Measurements from ENCODE around the gene VPS35L. TPM values are rescaled to one million over a fixed set of nuclear protein-coding genes. Genes with fewer than 3 reads are reported as not detected.

VPS35L gene
- total RNA-seq, 1 experiment from 2014 or later: 5.4 TPM

DNA sequence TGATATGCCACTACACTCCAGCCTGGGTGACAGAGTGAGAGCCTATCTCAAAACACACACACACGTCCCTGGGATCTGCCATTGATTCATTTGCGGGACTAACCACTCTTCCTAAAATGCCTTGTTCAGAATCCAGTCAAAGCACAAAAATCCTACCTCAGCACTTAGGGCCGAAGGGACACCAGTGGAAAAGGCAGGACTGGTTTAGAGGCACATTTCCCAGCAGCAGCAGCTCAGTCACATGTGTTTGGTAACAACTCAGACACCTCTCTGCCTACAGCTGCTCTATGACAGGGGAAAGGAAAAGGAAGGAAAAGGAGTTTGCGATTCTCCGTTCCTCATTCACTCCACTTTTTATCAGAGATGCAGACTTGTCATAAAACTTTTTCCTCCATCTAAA lies 150.3 kb downstream of the VPS35L start:
- Mint-ChIP-seq H3K27ac (ENCODE audit: unreplicated experiment) (no peak overlapping the region), H3K36me3 (ENCODE audit: insufficient read depth, unreplicated experiment) (peaks cover 59% of the 10 kb centered on the region), H3K4me3 (ENCODE audit: unreplicated experiment) (no peak overlapping the region), H3K4me1 (ENCODE audit: low read depth, unreplicated experiment) (peaks cover 7% of the 10 kb centered on the region), H3K27me3 (ENCODE audit: insufficient read depth, unreplicated experiment) (no peaks in the 10 kb centered on the region), H3K9me3 (ENCODE audit: unreplicated experiment) (no peaks in the 10 kb centered on the region)
- DNase-seq: no peak
- peaks cover 6% of the 10 kb centered on the region for H3K4me1 ChIP-seq
- intact Hi-C loops (cut with micrococcal nuclease; ENCODE audit: unreplicated experiment): no loop called here
- TF ChIP-seq CTCF (IDR thresholded peaks at IDR 0.05; ENCODE audit: insufficient read depth in 1 of 2, low read depth in 1 of 2, low read length in 1 of 2, severe bottlenecking in 1 of 2, unreplicated experiment in 1 of 2): no peak
- CTCF ChIA-PET: no interaction called here
- no TSS peak for BruUV-seq (replicated peaks)
- no peaks in the 10 kb centered on the region for H3K27me3 ChIP-seq (replicated peaks; ENCODE audit: control insufficient read depth, insufficient read depth, low read length)
- no peak overlapping the region for H3K4me3 ChIP-seq (ENCODE audit: low read depth, low read length)
- POLR2A ChIA-PET: no interaction called here
- H3K9me3 ChIP-seq: no peaks in the 10 kb centered on the region
- H3K36me3 ChIP-seq (ENCODE audit: control insufficient read depth, insufficient read depth, low read length): peaks cover 4% of the 10 kb centered on the region

- Mint-ChIP-seq H3K27ac (ENCODE audit: unreplicated experiment) (no peak overlapping the region), H3K36me3 (ENCODE audit: insufficient read depth, unreplicated experiment) (peaks cover 67% of the 10 kb centered on the region), H3K27me3 (ENCODE audit: insufficient read depth, unreplicated experiment) (no peaks in the 10 kb centered on the region), H3K4me1 (ENCODE audit: low read depth, unreplicated experiment) (peaks cover 7% of the 10 kb centered on the region), H3K4me3 (ENCODE audit: unreplicated experiment) (no peak overlapping the region), H3K9me3 (ENCODE audit: unreplicated experiment) (no peaks in the 10 kb centered on the region)
- peaks cover 4% of the 10 kb centered on the region for H3K36me3 ChIP-seq (ENCODE audit: control insufficient read depth, insufficient read depth, low read length)
- intact Hi-C loops (cut with micrococcal nuclease; ENCODE audit: unreplicated experiment): no loop called here
- no peak for DNase-seq
- TF ChIP-seq CTCF (IDR thresholded peaks at IDR 0.05; ENCODE audit: insufficient read depth in 1 of 2, low read depth in 1 of 2, low read length in 1 of 2, severe bottlenecking in 1 of 2, unreplicated experiment in 1 of 2): no peak
- H3K27me3 ChIP-seq (replicated peaks; ENCODE audit: control insufficient read depth, insufficient read depth, low read length): no peaks in the 10 kb centered on the region
- CTCF ChIA-PET: no interaction called here
- no peaks in the 10 kb centered on the region for H3K9me3 ChIP-seq
- POLR2A ChIA-PET: no interaction called here
- no peak overlapping the region for H3K4me3 ChIP-seq (ENCODE audit: low read depth, low read length)
- BruUV-seq (replicated peaks): no TSS peak
- H3K4me1 ChIP-seq: no peaks in the 10 kb centered on the region
Measured at GRCh38 chr16:19706846-19707245, 151.3 kb downstream of the VPS35L start.

GRCh38 chr16:19707569-19708295 lies 152.2 kb downstream of the VPS35L start:
- ChIA-PET CTCF (no interaction called here), POLR2A (no interaction called here)
- H3K36me3 ChIP-seq (ENCODE audit: control insufficient read depth, insufficient read depth, low read length): peaks cover 5% of the 10 kb centered on the region
- no peaks in the 10 kb centered on the region for H3K4me1 ChIP-seq
- Mint-ChIP-seq H3K9me3 (ENCODE audit: unreplicated experiment) (no peaks in the 10 kb centered on the region), H3K27ac (ENCODE audit: unreplicated experiment) (no peak overlapping the region), H3K4me1 (ENCODE audit: low read depth, unreplicated experiment) (peaks cover 7% of the 10 kb centered on the region), H3K36me3 (ENCODE audit: insufficient read depth, unreplicated experiment) (peaks cover 67% of the 10 kb centered on the region), H3K27me3 (ENCODE audit: insufficient read depth, unreplicated experiment) (no peaks in the 10 kb centered on the region), H3K4me3 (ENCODE audit: unreplicated experiment) (no peak overlapping the region)
- BruUV-seq (replicated peaks): no TSS peak
- no peak overlapping the region for H3K4me3 ChIP-seq (ENCODE audit: low read depth, low read length)
- no peaks in the 10 kb centered on the region for H3K9me3 ChIP-seq
- TF ChIP-seq CTCF (IDR thresholded peaks at IDR 0.05; ENCODE audit: insufficient read depth in 1 of 2, low read depth in 1 of 2, low read length in 1 of 2, severe bottlenecking in 1 of 2, unreplicated experiment in 1 of 2): no peak
- intact Hi-C loops (cut with micrococcal nuclease; ENCODE audit: unreplicated experiment): no loop called here
- H3K27me3 ChIP-seq (replicated peaks; ENCODE audit: control insufficient read depth, insufficient read depth, low read length): no peaks in the 10 kb centered on the region
- DNase-seq: no peak

All from Caco-2 (cell line).